CD4-positive, CD25-positive, alpha-beta regulatory T cell (primary cell): ENCODE data around the gene ZNF462. TPM values are rescaled to one million over a fixed set of nuclear protein-coding genes. Genes with fewer than 3 reads are reported as not detected.

Experiments used
- ATAC-seq, 2 donors: fragments of 150-1000 bp; cut with Tn5 transposase; one replicate each; pipeline ENCODE4 v1.10.0; 2021; ENCODE audit warnings: low read depth in 2 of 2, moderate number of reproducible peaks in 2 of 2, moderate library complexity in 1 of 2
- DNase-seq, 3 donors: peaks; one replicate each; pipeline versions ENCODE4 v3.0.0 to v3.0.0-alpha.2; 2012 to 2022; ENCODE audit warnings: mixed read lengths in 1 of 3
- H3K27ac ChIP-seq: one replicate; pipeline ENCODE4 v1.7.0; 2013; ENCODE audit warnings: mild to moderate bottlenecking, low read length; ENCODE audit not compliant: insufficient read depth, poor library complexity, severe bottlenecking
- H3K27me3 ChIP-seq: one replicate; pipeline ENCODE4 v1.7.0; 2013; ENCODE audit warnings: low read length; ENCODE audit not compliant: control insufficient read depth, insufficient read depth
- H3K36me3 ChIP-seq: one replicate; pipeline ENCODE4 v1.7.0; 2013; ENCODE audit warnings: mild to moderate bottlenecking, low read length, moderate library complexity; ENCODE audit not compliant: control insufficient read depth, insufficient read depth
- H3K4me1 ChIP-seq: 2 replicates; pipeline ENCODE4 v1.7.0; 2013; ENCODE audit warnings: mild to moderate bottlenecking, low read length; ENCODE audit not compliant: insufficient read depth, control insufficient read depth, poor library complexity, severe bottlenecking
- H3K4me3 ChIP-seq: one replicate; pipeline ENCODE4 v1.7.0; 2013; ENCODE audit warnings: low read depth, mild to moderate bottlenecking, low read length, moderate library complexity
- H3K9me3 ChIP-seq, 2 experiments: 1 replicate in 1 of 2; 2 replicates in 1 of 2; pipeline ENCODE4 v1.7.0; 2013; ENCODE audit warnings: low read length in 2 of 2, mild to moderate bottlenecking in 1 of 2, moderate library complexity in 1 of 2; ENCODE audit not compliant: control insufficient read depth in 2 of 2
- H3K27ac Mint-ChIP-seq, 3 donors: one replicate each; pipeline ENCODE4 v1.8.0; 2020 to 2022; ENCODE audit warnings: mild to moderate bottlenecking in 3 of 3, mixed read lengths in 3 of 3, moderate library complexity in 2 of 3
- H3K27me3 Mint-ChIP-seq: one replicate; pipeline ENCODE4 v1.8.0; 2022; ENCODE audit warnings: mild to moderate bottlenecking, mixed read lengths
- H3K36me3 Mint-ChIP-seq: one replicate; pipeline ENCODE4 v1.8.0; 2020; ENCODE audit warnings: mixed read lengths
- H3K4me1 Mint-ChIP-seq, 4 donors: one replicate each; pipeline ENCODE4 v1.8.0; 2020 to 2022; ENCODE audit warnings: mixed read lengths in 4 of 4, mild to moderate bottlenecking in 1 of 4
- H3K4me3 Mint-ChIP-seq, 4 donors: one replicate each; pipeline ENCODE4 v1.8.0; 2020 to 2022; ENCODE audit warnings: mild to moderate bottlenecking in 4 of 4, mixed read lengths in 4 of 4, moderate library complexity in 3 of 4
- H3K9me3 Mint-ChIP-seq, 7 donors: one replicate each; pipeline ENCODE4 v1.8.0; 2020 to 2022; ENCODE audit warnings: mixed read lengths in 7 of 7, mild to moderate bottlenecking in 3 of 7, moderate library complexity in 2 of 7
- polyA plus RNA-seq, 4 donors: library from polyadenylated mRNA; unstranded; fragments of 300-500 nt; fragmentation: Illumina TruSeq; gene quantifications; one replicate each; pipeline ENCODE4 v1.2.3, GENCODE V29; 2021
- total RNA-seq: library from RNA; stranded (reverse); gene quantifications from one replicate; pipeline ENCODE4 v1.2.3, GENCODE V29; 2022

ZNF462 gene, protein sequence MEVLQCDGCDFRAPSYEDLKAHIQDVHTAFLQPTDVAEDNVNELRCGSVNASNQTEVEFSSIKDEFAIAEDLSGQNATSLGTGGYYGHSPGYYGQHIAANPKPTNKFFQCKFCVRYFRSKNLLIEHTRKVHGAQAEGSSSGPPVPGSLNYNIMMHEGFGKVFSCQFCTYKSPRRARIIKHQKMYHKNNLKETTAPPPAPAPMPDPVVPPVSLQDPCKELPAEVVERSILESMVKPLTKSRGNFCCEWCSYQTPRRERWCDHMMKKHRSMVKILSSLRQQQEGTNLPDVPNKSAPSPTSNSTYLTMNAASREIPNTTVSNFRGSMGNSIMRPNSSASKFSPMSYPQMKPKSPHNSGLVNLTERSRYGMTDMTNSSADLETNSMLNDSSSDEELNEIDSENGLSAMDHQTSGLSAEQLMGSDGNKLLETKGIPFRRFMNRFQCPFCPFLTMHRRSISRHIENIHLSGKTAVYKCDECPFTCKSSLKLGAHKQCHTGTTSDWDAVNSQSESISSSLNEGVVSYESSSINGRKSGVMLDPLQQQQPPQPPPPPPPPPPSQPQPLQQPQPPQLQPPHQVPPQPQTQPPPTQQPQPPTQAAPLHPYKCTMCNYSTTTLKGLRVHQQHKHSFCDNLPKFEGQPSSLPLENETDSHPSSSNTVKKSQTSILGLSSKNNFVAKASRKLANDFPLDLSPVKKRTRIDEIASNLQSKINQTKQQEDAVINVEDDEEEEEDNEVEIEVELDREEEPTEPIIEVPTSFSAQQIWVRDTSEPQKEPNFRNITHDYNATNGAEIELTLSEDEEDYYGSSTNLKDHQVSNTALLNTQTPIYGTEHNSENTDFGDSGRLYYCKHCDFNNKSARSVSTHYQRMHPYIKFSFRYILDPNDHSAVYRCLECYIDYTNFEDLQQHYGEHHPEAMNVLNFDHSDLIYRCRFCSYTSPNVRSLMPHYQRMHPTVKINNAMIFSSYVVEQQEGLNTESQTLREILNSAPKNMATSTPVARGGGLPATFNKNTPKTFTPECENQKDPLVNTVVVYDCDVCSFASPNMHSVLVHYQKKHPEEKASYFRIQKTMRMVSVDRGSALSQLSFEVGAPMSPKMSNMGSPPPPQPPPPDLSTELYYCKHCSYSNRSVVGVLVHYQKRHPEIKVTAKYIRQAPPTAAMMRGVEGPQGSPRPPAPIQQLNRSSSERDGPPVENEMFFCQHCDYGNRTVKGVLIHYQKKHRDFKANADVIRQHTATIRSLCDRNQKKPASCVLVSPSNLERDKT (N-terminal part only)
- total RNA-seq (1.7 TPM), polyA plus RNA-seq (under 1 TPM in 1 of 4 donors, not detected in 3; 0.62 TPM)

DNA sequence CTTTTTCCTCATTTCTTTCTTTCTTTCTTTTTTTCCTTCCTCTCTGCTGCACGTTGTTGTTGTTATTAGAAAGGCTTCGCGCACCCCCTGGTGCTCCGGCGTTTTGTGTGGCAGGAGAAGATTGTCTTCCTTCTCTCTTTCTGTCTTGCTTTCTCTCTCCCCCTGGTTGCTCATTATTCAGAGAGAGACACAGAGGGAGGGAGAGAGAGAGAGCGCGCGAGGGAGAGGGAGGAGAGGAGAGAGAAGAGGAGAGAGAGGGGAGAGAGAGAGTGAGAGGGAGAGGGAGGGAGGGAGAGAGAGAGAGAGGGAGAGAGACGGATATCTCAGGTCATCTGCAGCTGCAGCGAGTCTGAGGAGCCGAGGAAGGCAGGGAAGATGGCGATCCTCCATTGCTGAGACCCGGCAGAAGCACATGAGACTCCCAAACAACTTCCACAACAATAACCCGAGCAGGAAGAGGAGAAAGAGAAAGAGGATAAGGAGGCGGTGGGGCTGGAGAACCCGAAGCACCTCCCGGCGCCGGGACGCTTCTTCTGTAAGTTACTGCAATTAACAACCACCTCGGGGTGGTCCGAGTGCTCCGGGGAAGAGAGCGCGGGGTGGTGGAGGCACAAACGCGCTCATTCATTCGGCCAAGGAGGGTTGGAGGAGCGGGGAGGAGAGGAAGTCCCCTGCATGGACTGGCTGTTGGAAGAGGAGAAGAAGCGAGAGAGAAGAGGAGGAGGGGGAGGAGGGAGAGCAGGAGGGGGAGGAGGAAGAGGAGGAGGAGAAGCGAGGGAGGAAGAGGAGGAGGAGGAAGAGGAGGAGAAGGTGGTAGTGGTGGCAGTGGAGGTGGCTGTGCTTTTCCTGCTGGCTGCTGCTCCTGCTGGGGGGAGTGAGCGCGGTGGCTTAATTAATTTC lies at the start of gene ZNF462:
Gene ZNF462, plus strand, starts transcription at position 346 of the 900 bp plus-strand sequence. CDS start 60,218 bp downstream, outside the sequence.
- no peaks in the 10 kb centered on the region for H3K36me3 ChIP-seq
- DNase-seq, result no peak
- H3K36me3 Mint-ChIP-seq, result no peaks in the 10 kb centered on the region
- H3K4me3 ChIP-seq, result no peak within 1 kb of the TSS
- peaks cover 0 to 4% (median 0%) of the 10 kb centered on the region in 4 donors for H3K4me1 Mint-ChIP-seq
- peaks cover 18% of the 10 kb centered on the region for H3K27me3 ChIP-seq
- H3K9me3 Mint-ChIP-seq, result peaks cover 0 to 21% (median 3%) of the 10 kb centered on the region in 7 donors
- H3K4me3 Mint-ChIP-seq, result peak within 1 kb of the TSS in 3 of 4 donors; percentile 74 to 76 (median 75)
- H3K4me1 ChIP-seq, result no peaks in the 10 kb centered on the region
- peaks cover 0 to 2% of the 10 kb centered on the region in 2 experiments for H3K9me3 ChIP-seq
- peaks cover 66% of the 10 kb centered on the region for H3K27me3 Mint-ChIP-seq
- H3K27ac ChIP-seq, result no peak within 1 kb of the TSS
- no peak within 1 kb of the TSS for H3K27ac Mint-ChIP-seq
- ATAC-seq, result no peak

DNA sequence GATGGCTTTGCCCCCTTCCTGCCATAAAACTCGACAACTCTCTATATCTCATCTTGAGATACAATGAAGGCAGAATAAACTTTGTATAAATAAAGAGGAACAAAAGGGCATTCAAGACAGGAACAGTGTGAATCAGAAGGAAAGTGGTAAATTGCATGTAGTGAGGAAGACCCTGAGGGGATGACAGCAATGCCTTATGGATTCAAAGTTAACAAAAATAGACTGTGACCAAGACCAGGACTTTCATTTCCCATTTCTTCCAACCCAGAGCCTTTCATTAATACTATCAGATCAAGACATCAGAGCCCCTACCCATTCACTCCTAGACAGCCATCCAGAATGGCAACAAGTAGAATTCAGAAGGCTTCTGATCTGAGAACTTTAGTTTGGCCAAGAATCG lies 46.4 kb upstream of the ZNF462 start:
- H3K9me3 Mint-ChIP-seq, result peaks cover 3 to 21% (median 9%) of the 10 kb centered on the region in 7 donors
- no peak overlapping the region for H3K4me3 Mint-ChIP-seq
- no peaks in the 10 kb centered on the region for H3K27me3 ChIP-seq
- ATAC-seq (no peak), DNase-seq (no peak)
- no peak overlapping the region for H3K27ac Mint-ChIP-seq
- H3K4me3 ChIP-seq, result no peak overlapping the region
- no peaks in the 10 kb centered on the region for H3K9me3 ChIP-seq
- H3K36me3 ChIP-seq, result no peaks in the 10 kb centered on the region
- H3K4me1 Mint-ChIP-seq, result no peaks in the 10 kb centered on the region
- H3K27ac ChIP-seq, result no peak overlapping the region
- no peaks in the 10 kb centered on the region for H3K27me3 Mint-ChIP-seq
- no peaks in the 10 kb centered on the region for H3K4me1 ChIP-seq
- H3K36me3 Mint-ChIP-seq, result no peaks in the 10 kb centered on the region

DNA sequence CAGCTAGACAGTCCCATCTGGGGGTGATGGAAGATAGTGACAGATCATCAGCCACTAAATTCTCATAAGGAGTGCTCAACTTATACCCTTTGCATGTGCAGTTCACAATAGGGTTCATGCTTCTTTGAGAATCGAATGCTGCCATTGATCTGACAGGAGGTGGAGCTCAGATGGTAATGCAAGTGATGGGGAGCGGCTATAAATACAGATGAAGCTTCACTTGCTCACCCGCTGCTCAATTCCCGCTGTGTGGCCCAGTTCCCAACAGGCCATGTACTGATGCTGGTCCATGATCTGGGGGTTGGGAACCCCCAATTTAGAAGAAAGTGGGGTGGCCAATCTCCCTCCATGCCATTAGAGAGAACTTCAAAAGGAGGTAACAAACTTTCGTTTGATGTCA lies 44.9 kb upstream of the ZNF462 start:
- H3K27me3 Mint-ChIP-seq, result no peaks in the 10 kb centered on the region
- Histone ChIP-seq H3K36me3 (no peaks in the 10 kb centered on the region), H3K27me3 (no peaks in the 10 kb centered on the region), H3K4me3 (no peak overlapping the region), H3K9me3 (peaks cover 0 to 4% of the 10 kb centered on the region in 2 experiments), H3K27ac (no peak overlapping the region), H3K4me1 (no peaks in the 10 kb centered on the region)
- peaks cover 0 to 17% (median 7%) of the 10 kb centered on the region in 7 donors for H3K9me3 Mint-ChIP-seq
- H3K36me3 Mint-ChIP-seq, result no peaks in the 10 kb centered on the region
- H3K4me1 Mint-ChIP-seq, result no peaks in the 10 kb centered on the region
- ATAC-seq (no peak), DNase-seq (no peak)
- H3K4me3 Mint-ChIP-seq, result no peak overlapping the region
- no peak overlapping the region for H3K27ac Mint-ChIP-seq

DNA sequence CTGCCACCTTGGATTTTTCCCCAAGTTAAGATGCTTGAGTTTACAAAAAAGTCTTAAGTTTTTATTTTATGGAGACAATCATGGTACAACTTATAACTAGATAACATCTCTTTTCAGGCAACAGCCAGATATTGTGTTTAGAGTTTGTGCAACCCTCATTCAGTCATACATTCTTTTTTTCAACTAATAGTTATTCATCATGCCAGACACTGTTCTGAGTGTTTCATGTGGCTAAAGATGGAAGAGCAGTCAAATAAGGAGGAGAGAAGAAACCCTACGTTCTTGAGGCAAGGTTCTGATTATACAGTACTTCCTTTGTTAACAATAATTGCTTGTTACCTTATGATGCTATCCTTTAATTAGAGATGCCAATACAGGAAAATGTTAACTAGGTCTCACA lies 42.1 kb upstream of the ZNF462 start:
- Mint-ChIP-seq H3K27ac (no peak overlapping the region), H3K4me3 (no peak overlapping the region), H3K27me3 (no peaks in the 10 kb centered on the region), H3K9me3 (peaks cover 0 to 15% (median 6%) of the 10 kb centered on the region in 7 donors), H3K4me1 (no peaks in the 10 kb centered on the region), H3K36me3 (no peaks in the 10 kb centered on the region)
- Histone ChIP-seq H3K27ac (no peak overlapping the region), H3K4me3 (no peak overlapping the region), H3K36me3 (no peaks in the 10 kb centered on the region), H3K9me3 (peaks cover 0 to 4% of the 10 kb centered on the region in 2 experiments), H3K4me1 (no peaks in the 10 kb centered on the region), H3K27me3 (no peaks in the 10 kb centered on the region)
- ATAC-seq, result no peak
- DNase-seq, result no peak

DNA sequence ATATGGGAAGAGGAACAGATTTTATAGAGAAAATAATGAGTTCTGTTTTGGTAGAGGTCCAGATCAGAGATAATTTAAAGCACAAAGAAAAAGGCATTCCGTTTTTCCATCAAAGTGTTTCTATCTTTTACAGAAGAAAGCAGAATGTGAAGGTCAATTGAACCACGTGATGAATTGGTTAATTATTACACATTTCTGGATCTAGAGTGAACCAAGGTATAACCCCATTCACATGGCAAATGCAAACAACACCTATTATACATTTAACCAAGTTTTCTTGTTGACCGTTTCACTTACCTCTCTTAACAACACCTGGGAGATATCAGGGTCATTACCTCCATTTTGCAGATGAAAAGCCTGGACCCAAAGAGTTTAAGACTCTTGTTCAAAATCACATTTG lies 34.9 kb upstream of the ZNF462 start:
- DNase-seq, result no peak
- Histone ChIP-seq H3K27ac (no peak overlapping the region), H3K4me1 (no peaks in the 10 kb centered on the region), H3K9me3 (no peaks in the 10 kb centered on the region), H3K4me3 (no peak overlapping the region), H3K27me3 (no peaks in the 10 kb centered on the region), H3K36me3 (no peaks in the 10 kb centered on the region)
- H3K9me3 Mint-ChIP-seq, result peaks cover 0 to 14% (median 9%) of the 10 kb centered on the region in 7 donors
- no peak overlapping the region for H3K4me3 Mint-ChIP-seq
- ATAC-seq, result no peak
- H3K27ac Mint-ChIP-seq, result no peak overlapping the region
- H3K27me3 Mint-ChIP-seq, result no peaks in the 10 kb centered on the region
- H3K36me3 Mint-ChIP-seq, result no peaks in the 10 kb centered on the region
- H3K4me1 Mint-ChIP-seq, result no peaks in the 10 kb centered on the region

DNA sequence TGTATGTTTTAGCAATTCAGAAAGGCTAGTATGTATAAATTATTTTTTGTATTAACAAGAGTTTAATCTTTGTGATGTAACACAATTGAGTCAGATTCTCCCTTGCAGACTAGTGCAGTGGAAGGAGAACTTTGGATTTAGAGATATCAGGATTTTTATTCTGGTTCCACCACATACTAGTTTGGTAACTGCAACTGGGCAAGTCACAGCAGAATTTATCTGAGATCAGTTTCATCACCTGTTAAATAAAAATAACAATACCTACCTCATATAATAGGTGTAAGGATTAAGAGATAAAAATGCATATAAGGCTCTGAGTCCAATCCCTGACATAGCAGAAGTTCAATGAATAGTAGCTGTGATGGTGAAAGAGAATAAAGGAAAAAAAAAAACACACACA lies 34.0 kb upstream of the ZNF462 start:
- no peaks in the 10 kb centered on the region for H3K36me3 ChIP-seq
- no peaks in the 10 kb centered on the region for H3K9me3 ChIP-seq
- H3K4me3 ChIP-seq, result no peak overlapping the region
- H3K27ac ChIP-seq, result no peak overlapping the region
- no peak for ATAC-seq
- Mint-ChIP-seq H3K9me3 (peaks cover 2 to 22% (median 9%) of the 10 kb centered on the region in 7 donors), H3K36me3 (no peaks in the 10 kb centered on the region), H3K4me3 (no peak overlapping the region), H3K27me3 (no peaks in the 10 kb centered on the region), H3K27ac (no peak overlapping the region), H3K4me1 (no peaks in the 10 kb centered on the region)
- H3K27me3 ChIP-seq, result no peaks in the 10 kb centered on the region
- H3K4me1 ChIP-seq, result no peaks in the 10 kb centered on the region
- DNase-seq, result no peak
